Measurements from ENCODE around the gene TRDN. TPM values are rescaled to one million over a fixed set of nuclear protein-coding genes. Genes with fewer than 3 reads are reported as not detected.

TRDN gene
- total RNA-seq, 1 experiment from 2014 or later: 39.8 TPM

DNA sequence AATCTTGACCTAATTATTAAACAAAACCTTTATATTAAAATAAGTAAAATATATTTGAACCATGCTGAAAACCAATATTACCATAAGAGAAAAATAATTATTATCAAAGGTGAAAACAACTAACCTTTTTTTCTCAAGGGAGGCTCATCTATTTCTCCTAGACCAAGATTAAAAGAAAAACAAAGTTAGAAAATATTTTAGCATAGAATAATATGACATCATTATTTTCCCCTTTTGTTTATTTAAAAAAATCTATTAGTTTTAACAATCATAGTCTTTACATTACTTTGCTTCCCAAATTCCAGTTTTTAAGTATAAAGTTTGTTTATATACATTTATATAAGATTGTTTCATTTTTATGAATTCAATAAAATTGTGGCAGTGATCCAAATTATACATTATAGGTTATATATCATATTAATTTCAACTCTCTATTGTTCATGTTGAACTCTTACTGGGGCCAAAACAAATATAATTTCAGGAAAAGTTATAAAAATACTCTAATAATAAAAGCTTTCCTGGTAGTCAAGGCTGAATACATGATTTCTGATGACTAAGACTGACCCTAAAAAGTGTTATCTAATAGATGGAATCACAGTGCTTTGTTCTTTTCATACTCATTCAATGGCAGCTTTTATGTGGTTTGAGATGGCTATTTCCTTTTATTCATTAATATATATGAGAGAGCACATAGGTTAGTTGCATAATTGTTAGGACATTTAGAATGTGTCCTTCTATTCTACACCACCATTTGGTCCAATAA lies 89.4 kb downstream of the TRDN start:
- ChIA-PET POLR2A (no interaction called here), CTCF (no interaction called here)
- DNase-seq (ENCODE audit: low spot score) (no peak), ATAC-seq (no peak)
- Mint-ChIP-seq H3K4me1 (peaks cover 8% of the 10 kb centered on the region), H3K36me3 (no peaks in the 10 kb centered on the region), H3K27me3 (ENCODE audit: low read depth) (no peaks in the 10 kb centered on the region), H3K9me3 (no peaks in the 10 kb centered on the region), H3K4me3 (no peak overlapping the region), H3K27ac (no peak overlapping the region)
- TF ChIP-seq FOXP1 (CRISPR knock-in tag; IDR thresholded peaks at IDR 0.05; ENCODE audit: borderline replicate concordance) (no peak), ZNF416 (CRISPR knock-in tag; IDR thresholded peaks at IDR 0.05) (no peak), NFE2L1 (CRISPR knock-in tag; IDR thresholded peaks at IDR 0.05) (no peak), ESRRA (CRISPR knock-in tag; IDR thresholded peaks at IDR 0.05; ENCODE audit: borderline replicate concordance) (no peak), ATF1 (CRISPR knock-in tag; IDR thresholded peaks at IDR 0.05) (no peak), GRHL2 (CRISPR knock-in tag; IDR thresholded peaks at IDR 0.05; ENCODE audit: insufficient replicate concordance, severe bottlenecking) (no peak)
- TF ChIP-seq, protein P1, sequence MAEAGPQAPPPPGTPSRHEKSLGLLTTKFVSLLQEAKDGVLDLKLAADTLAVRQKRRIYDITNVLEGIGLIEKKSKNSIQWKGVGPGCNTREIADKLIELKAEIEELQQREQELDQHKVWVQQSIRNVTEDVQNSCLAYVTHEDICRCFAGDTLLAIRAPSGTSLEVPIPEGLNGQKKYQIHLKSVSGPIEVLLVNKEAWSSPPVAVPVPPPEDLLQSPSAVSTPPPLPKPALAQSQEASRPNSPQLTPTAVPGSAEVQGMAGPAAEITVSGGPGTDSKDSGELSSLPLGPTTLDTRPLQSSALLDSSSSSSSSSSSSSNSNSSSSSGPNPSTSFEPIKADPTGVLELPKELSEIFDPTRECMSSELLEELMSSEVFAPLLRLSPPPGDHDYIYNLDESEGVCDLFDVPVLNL (CRISPR knock-in tag; IDR thresholded peaks at IDR 0.05; ENCODE audit: borderline replicate concordance, low read depth): no peak

DNA sequence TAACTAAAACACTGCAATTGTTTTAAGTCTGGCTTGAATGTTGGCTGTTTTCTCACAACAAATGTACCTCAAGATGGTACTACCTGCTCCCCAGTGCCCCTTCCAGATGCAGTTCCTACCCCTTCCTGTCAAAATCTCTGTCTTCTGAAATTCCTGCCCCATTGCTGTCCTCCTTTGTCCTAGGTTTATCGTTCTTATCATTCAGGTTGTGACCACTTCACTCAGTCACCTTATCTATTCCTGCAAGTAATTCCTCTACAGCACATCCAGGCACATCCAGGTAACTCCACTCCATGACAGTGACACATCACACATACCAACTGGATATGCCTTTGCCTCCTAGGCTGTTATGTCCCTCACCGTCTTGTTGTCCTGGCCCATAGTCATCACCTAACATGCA lies 90.2 kb downstream of the TRDN start:
- CTCF ChIA-PET: no interaction called here
- ATAC-seq (no peak), DNase-seq (ENCODE audit: low spot score) (no peak)
- TF ChIP-seq, protein P2, sequence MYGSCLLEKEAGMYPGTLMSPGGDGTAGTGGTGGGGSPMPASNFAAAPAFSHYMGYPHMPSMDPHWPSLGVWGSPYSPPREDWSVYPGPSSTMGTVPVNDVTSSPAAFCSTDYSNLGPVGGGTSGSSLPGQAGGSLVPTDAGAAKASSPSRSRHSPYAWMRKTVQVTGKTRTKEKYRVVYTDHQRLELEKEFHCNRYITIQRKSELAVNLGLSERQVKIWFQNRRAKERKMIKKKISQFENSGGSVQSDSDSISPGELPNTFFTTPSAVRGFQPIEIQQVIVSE (CRISPR knock-in tag; IDR thresholded peaks at IDR 0.05; ENCODE audit: borderline replicate concordance): no peak
- no peak for TF ChIP-seq FOXJ3 (CRISPR knock-in tag; IDR thresholded peaks at IDR 0.05; ENCODE audit: borderline replicate concordance)
- TF ChIP-seq, protein P3, sequence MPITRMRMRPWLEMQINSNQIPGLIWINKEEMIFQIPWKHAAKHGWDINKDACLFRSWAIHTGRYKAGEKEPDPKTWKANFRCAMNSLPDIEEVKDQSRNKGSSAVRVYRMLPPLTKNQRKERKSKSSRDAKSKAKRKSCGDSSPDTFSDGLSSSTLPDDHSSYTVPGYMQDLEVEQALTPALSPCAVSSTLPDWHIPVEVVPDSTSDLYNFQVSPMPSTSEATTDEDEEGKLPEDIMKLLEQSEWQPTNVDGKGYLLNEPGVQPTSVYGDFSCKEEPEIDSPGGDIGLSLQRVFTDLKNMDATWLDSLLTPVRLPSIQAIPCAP (CRISPR knock-in tag; IDR thresholded peaks at IDR 0.05): no peak
- TF ChIP-seq, protein P4, sequence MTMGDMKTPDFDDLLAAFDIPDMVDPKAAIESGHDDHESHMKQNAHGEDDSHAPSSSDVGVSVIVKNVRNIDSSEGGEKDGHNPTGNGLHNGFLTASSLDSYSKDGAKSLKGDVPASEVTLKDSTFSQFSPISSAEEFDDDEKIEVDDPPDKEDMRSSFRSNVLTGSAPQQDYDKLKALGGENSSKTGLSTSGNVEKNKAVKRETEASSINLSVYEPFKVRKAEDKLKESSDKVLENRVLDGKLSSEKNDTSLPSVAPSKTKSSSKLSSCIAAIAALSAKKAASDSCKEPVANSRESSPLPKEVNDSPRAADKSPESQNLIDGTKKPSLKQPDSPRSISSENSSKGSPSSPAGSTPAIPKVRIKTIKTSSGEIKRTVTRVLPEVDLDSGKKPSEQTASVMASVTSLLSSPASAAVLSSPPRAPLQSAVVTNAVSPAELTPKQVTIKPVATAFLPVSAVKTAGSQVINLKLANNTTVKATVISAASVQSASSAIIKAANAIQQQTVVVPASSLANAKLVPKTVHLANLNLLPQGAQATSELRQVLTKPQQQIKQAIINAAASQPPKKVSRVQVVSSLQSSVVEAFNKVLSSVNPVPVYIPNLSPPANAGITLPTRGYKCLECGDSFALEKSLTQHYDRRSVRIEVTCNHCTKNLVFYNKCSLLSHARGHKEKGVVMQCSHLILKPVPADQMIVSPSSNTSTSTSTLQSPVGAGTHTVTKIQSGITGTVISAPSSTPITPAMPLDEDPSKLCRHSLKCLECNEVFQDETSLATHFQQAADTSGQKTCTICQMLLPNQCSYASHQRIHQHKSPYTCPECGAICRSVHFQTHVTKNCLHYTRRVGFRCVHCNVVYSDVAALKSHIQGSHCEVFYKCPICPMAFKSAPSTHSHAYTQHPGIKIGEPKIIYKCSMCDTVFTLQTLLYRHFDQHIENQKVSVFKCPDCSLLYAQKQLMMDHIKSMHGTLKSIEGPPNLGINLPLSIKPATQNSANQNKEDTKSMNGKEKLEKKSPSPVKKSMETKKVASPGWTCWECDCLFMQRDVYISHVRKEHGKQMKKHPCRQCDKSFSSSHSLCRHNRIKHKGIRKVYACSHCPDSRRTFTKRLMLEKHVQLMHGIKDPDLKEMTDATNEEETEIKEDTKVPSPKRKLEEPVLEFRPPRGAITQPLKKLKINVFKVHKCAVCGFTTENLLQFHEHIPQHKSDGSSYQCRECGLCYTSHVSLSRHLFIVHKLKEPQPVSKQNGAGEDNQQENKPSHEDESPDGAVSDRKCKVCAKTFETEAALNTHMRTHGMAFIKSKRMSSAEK (CRISPR knock-in tag; IDR thresholded peaks at IDR 0.05; ENCODE audit: borderline replicate concordance): no peak
- no peak for TF ChIP-seq ZNF232 (CRISPR knock-in tag; IDR thresholded peaks at IDR 0.05)
- no peak for TF ChIP-seq ATF1 (CRISPR knock-in tag; IDR thresholded peaks at IDR 0.05)
- no peak for TF ChIP-seq OVOL2 (CRISPR knock-in tag; IDR thresholded peaks at IDR 0.05; ENCODE audit: borderline replicate concordance)
- no peak for TF ChIP-seq ELF4 (CRISPR knock-in tag; IDR thresholded peaks at IDR 0.05; ENCODE audit: low read depth)
- TF ChIP-seq, protein P5, sequence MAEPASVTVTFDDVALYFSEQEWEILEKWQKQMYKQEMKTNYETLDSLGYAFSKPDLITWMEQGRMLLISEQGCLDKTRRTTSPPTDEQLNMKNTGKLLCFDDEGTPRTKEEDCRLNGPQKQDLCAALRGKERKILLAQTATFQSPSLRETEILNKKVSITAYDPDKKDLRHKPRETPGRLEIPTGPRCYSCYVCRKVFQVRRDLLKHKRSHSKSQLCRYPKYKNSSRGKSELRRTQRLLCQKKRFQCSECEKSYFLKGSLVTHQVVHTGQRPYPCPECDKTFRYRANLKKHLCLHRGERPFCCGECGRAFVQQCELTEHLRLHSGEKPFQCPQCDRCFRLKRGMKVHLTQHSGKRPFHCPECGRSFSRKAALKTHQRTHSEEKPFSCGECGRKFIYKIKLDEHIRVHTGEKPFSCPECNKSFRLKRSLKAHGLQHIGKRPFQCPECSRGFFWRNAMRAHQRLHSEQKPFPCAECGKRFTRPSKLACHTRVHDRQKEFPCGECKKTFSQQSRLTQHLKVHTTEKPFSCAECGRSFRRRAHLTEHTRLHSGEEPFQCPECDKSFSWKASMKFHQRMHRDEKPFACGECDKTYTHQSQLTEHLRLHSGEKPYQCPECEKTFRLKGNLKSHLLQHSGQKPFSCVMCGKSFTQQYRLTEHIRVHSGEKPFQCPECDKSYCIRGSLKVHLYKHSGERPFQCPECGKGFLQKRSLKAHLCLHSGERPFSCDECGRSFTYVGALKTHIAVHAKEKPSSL (CRISPR knock-in tag; conservative IDR thresholded peaks at IDR 0.05): no peak
- TF ChIP-seq JUN (CRISPR knock-in tag; IDR thresholded peaks at IDR 0.05): no peak
- TF ChIP-seq RELA (CRISPR knock-in tag; IDR thresholded peaks at IDR 0.05; ENCODE audit: borderline replicate concordance): no peak
- TF ChIP-seq ZNF671 (CRISPR knock-in tag; IDR thresholded peaks at IDR 0.05): no peak
- TF ChIP-seq, protein P6, sequence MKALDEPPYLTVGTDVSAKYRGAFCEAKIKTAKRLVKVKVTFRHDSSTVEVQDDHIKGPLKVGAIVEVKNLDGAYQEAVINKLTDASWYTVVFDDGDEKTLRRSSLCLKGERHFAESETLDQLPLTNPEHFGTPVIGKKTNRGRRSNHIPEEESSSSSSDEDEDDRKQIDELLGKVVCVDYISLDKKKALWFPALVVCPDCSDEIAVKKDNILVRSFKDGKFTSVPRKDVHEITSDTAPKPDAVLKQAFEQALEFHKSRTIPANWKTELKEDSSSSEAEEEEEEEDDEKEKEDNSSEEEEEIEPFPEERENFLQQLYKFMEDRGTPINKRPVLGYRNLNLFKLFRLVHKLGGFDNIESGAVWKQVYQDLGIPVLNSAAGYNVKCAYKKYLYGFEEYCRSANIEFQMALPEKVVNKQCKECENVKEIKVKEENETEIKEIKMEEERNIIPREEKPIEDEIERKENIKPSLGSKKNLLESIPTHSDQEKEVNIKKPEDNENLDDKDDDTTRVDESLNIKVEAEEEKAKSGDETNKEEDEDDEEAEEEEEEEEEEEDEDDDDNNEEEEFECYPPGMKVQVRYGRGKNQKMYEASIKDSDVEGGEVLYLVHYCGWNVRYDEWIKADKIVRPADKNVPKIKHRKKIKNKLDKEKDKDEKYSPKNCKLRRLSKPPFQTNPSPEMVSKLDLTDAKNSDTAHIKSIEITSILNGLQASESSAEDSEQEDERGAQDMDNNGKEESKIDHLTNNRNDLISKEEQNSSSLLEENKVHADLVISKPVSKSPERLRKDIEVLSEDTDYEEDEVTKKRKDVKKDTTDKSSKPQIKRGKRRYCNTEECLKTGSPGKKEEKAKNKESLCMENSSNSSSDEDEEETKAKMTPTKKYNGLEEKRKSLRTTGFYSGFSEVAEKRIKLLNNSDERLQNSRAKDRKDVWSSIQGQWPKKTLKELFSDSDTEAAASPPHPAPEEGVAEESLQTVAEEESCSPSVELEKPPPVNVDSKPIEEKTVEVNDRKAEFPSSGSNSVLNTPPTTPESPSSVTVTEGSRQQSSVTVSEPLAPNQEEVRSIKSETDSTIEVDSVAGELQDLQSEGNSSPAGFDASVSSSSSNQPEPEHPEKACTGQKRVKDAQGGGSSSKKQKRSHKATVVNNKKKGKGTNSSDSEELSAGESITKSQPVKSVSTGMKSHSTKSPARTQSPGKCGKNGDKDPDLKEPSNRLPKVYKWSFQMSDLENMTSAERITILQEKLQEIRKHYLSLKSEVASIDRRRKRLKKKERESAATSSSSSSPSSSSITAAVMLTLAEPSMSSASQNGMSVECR (CRISPR knock-in tag; IDR thresholded peaks at IDR 0.05; ENCODE audit: borderline replicate concordance): no peak
- TF ChIP-seq ZNF219 (CRISPR knock-in tag; IDR thresholded peaks at IDR 0.05; ENCODE audit: borderline replicate concordance): no peak
- no peak for TF ChIP-seq ZNF317 (CRISPR knock-in tag; IDR thresholded peaks at IDR 0.05; ENCODE audit: borderline replicate concordance, low read depth)
- no peaks in the 10 kb centered on the region for H3K9me3 Mint-ChIP-seq
- no peaks in the 10 kb centered on the region for H3K27me3 Mint-ChIP-seq (ENCODE audit: low read depth)
- H3K27ac Mint-ChIP-seq: no peak overlapping the region
- H3K4me1 Mint-ChIP-seq: peaks cover 8% of the 10 kb centered on the region
- peaks cover 4% of the 10 kb centered on the region; the same call in 1 of the 2 replicates for H3K36me3 Mint-ChIP-seq
- no peak overlapping the region for H3K4me3 Mint-ChIP-seq
- POLR2A ChIA-PET: no interaction called here
